DOHH2 (cell line): Measurements from ENCODE around the gene FAM174C.

Source experiments
- H3F3A ChIP-seq: fragments of 200-600 bp; sonication (generic), shearing (Covaris generic); 2 replicates; pipeline ENCODE4 v1.6.0; 2016; ENCODE audit warnings: antibody characterized with exemption, mild to moderate bottlenecking; ENCODE audit not compliant: control insufficient read depth, insufficient read depth
- H3K27ac ChIP-seq: fragments of 200-600 bp; sonication (generic); 2 replicates; pipeline ENCODE4 v1.5.1; 2014; ENCODE audit warnings: low read depth, mild to moderate bottlenecking, low read length, moderate library complexity
- H3K27me3 ChIP-seq: fragments of 200-600 bp; sonication (generic); 2 replicates; pipeline ENCODE4 v1.6.1; 2014; ENCODE audit warnings: mild to moderate bottlenecking, low read length, mixed read lengths; ENCODE audit not compliant: control insufficient read depth
- H3K36me3 ChIP-seq: fragments of 200-600 bp; sonication (generic); 2 replicates; pipeline ENCODE4 v1.6.1; 2014; ENCODE audit warnings: mild to moderate bottlenecking, low read length, moderate library complexity, mixed read lengths; ENCODE audit not compliant: control insufficient read depth
- H3K4me1 ChIP-seq: fragments of 200-600 bp; sonication (generic); 2 replicates; pipeline ENCODE4 v1.6.1; 2014; ENCODE audit warnings: mild to moderate bottlenecking, low read length, mixed read lengths; ENCODE audit not compliant: control insufficient read depth
- H3K4me2 ChIP-seq: fragments of 200-600 bp; sonication (generic); 2 replicates; pipeline ENCODE4 v1.6.0; 2014; ENCODE audit warnings: mild to moderate bottlenecking, low read length, moderate library complexity
- H3K4me3 ChIP-seq: fragments of 200-600 bp; sonication (generic); 2 replicates; pipeline ENCODE4 v1.5.1; 2014; ENCODE audit warnings: mild to moderate bottlenecking, low read length, mixed read lengths
- H3K79me2 ChIP-seq: fragments of 200-600 bp; sonication (generic); 2 replicates; pipeline ENCODE4 v1.6.1; 2014; ENCODE audit warnings: mild to moderate bottlenecking, low read length, mixed read lengths; ENCODE audit not compliant: control insufficient read depth
- H3K9me2 ChIP-seq: fragments of 200-600 bp; sonication (generic); replicated peaks from 2 replicates; pipeline ENCODE4 v1.6.1; 2014; ENCODE audit warnings: mild to moderate bottlenecking, low read length, mixed read lengths; ENCODE audit not compliant: control insufficient read depth
- H3K9me3 ChIP-seq: fragments of 200-600 bp; sonication (generic); 2 replicates; pipeline ENCODE4 v1.6.1; 2014; ENCODE audit warnings: antibody characterized with exemption, low read length, mixed read lengths; ENCODE audit not compliant: control insufficient read depth, insufficient read depth
- H4K20me1 ChIP-seq: fragments of 200-600 bp; sonication (generic); 2 replicates; pipeline ENCODE4 v1.6.0; 2014; ENCODE audit warnings: low read depth, mild to moderate bottlenecking, antibody characterized with exemption, low read length, moderate library complexity; ENCODE audit not compliant: control insufficient read depth, insufficient read depth
- EZH2phosphoT487 ChIP-seq: fragments of 200-600 bp; sonication (generic); IDR thresholded peaks from 2 replicates; pipeline ENCODE4 v1.6.1; 2017; ENCODE audit warnings: borderline replicate concordance, mild to moderate bottlenecking, antibody characterized with exemption, low read length, moderate library complexity, mixed read lengths
- TF ChIP-seq, protein P1 (sequence below): fragments of 200-600 bp; sonication (generic); IDR thresholded peaks from one replicate; pipeline ENCODE4 v1.5.1; 2014; ENCODE audit warnings: antibody characterized with exemption, mild to moderate bottlenecking, low read depth, low read length; ENCODE audit not compliant: poor library complexity, severe bottlenecking

The FAM174C gene

DNA sequence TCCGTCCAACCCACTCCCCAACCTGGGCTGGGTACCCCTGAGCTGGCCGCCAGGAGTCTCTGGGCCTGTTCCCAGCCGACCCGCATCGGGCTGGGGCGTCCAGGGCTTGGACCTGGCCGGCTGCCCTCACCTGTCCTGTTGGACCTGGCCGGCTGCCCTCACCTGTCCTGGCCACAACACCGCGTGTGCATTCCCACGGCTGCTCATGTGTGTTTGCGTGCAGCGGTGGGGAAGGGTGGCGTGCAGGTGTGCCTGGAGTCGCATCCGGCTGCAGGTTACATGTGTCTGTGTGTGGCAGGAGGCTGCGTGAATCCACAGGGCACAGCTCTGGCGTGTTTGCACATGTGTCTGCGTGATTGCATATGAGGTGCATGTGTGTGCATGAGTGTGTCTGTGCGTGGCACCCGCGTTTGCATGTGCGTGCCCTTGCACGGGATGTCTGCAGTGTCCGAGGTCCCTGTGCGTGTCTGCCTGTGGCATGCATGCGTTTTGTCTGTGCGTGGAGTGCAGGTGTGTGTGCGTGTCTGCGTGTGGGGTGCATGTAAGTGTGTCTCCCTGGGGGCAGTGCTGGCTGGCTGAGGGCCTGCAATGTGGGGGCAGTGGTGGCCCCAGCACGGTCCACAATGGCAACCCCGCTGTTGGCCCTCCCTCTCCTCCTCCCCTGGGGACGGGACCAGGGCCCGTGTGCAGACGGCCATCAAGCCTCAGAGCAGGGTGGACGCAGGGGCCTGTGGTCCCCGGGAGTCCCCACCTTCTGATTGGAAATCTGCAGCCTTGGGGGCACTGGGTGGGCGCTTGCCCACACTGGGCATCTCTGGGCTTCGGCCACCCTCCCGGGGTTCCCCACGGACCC, 13.7 kb downstream of the FAM174C start:
- no peak overlapping the region for H3K4me2 ChIP-seq

DNA sequence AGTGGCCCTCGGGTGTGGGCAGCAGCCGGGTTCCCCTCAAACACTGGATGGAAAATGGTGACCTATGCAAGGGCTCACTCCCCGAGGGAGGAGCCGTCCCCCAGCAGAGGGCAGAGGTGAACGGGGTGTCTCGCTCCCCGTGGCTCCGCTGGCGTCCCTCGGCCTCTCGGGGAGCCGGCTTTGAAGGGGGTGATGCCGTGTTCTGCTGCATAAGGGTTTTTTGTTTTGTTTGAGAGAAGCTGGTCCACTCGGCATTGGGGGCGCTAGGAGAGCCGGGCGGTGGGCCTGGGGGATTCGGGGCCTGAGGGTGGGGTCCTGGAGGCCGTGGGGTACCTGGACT, 14.3 kb downstream of the FAM174C start:
- no peaks in the 10 kb centered on the region for H3K36me3 ChIP-seq
- H3K79me2 ChIP-seq: no peaks in the 10 kb centered on the region
- no peak overlapping the region for H3K4me2 ChIP-seq
- no peak for TF ChIP-seq EZH2phosphoT487
- TF ChIP-seq, protein P1, sequence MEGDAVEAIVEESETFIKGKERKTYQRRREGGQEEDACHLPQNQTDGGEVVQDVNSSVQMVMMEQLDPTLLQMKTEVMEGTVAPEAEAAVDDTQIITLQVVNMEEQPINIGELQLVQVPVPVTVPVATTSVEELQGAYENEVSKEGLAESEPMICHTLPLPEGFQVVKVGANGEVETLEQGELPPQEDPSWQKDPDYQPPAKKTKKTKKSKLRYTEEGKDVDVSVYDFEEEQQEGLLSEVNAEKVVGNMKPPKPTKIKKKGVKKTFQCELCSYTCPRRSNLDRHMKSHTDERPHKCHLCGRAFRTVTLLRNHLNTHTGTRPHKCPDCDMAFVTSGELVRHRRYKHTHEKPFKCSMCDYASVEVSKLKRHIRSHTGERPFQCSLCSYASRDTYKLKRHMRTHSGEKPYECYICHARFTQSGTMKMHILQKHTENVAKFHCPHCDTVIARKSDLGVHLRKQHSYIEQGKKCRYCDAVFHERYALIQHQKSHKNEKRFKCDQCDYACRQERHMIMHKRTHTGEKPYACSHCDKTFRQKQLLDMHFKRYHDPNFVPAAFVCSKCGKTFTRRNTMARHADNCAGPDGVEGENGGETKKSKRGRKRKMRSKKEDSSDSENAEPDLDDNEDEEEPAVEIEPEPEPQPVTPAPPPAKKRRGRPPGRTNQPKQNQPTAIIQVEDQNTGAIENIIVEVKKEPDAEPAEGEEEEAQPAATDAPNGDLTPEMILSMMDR: no peak
- no peaks in the 10 kb centered on the region for H3K9me3 ChIP-seq
- H3K27me3 ChIP-seq: peaks cover 53% of the 10 kb centered on the region
- H3K4me3 ChIP-seq: no peak overlapping the region
- no peaks in the 10 kb centered on the region for H4K20me1 ChIP-seq
- H3F3A ChIP-seq: no peaks in the 10 kb centered on the region; the same call in 1 of the 2 replicates
- H3K27ac ChIP-seq: no peak overlapping the region
- no peaks in the 10 kb centered on the region for H3K9me2 ChIP-seq
- peaks cover 16% of the 10 kb centered on the region for H3K4me1 ChIP-seq

More for the DNA sequence above, 13.7 kb downstream of the FAM174C start:
- Histone ChIP-seq H3K4me3 (no peak overlapping the region), H3K27me3 (peaks cover 57% of the 10 kb centered on the region), H3K27ac (no peak overlapping the region), H3K36me3 (no peaks in the 10 kb centered on the region), H3K4me1 (peaks cover 16% of the 10 kb centered on the region), H3K9me2 (no peaks in the 10 kb centered on the region), H4K20me1 (no peaks in the 10 kb centered on the region), H3K9me3 (no peaks in the 10 kb centered on the region), H3K79me2 (no peaks in the 10 kb centered on the region), H3F3A (no peaks in the 10 kb centered on the region; the same call in 1 of the 2 replicates)
- TF ChIP-seq, protein P1: no peak
- no peak for TF ChIP-seq EZH2phosphoT487

DNA sequence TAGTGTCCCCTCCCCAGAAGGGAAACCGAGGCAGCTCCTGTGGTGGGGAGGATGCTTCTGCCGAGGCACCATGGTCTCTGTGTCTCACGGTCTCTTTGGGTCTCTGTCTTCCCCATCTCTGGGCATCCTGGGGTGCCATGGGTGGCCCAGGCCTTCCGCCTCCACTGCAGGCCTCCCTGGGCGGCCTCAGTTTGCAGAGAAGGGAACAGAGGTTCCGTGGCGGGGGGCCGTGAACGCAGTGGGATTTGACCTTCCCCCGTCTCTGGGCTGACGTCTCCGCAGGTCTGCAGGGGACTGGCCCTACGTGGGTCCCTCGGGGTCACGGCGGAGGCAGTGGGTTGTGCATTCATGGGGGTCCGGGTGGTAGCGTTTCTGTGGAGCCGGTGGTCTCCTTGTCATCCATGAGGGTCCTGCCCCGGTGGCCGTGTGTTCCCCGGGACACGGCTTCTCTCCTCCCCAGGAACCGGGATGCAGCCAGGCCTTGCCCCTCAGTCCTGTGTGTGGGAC, 14.9 kb downstream of the FAM174C start:
- H3K27me3 ChIP-seq: peaks cover 47% of the 10 kb centered on the region
- no peaks in the 10 kb centered on the region for H4K20me1 ChIP-seq
- TF ChIP-seq EZH2phosphoT487: no peak
- TF ChIP-seq, protein P1: no peak
- no peak overlapping the region for H3K27ac ChIP-seq
- H3K79me2 ChIP-seq: no peaks in the 10 kb centered on the region
- H3F3A ChIP-seq: no peaks in the 10 kb centered on the region
- no peaks in the 10 kb centered on the region for H3K9me2 ChIP-seq
- no peaks in the 10 kb centered on the region for H3K9me3 ChIP-seq
- no peak overlapping the region for H3K4me2 ChIP-seq
- H3K4me1 ChIP-seq: peaks cover 16% of the 10 kb centered on the region
- no peaks in the 10 kb centered on the region for H3K36me3 ChIP-seq
- H3K4me3 ChIP-seq: no peak overlapping the region
